ENCODE results near the gene JDP2.

- no peak for TF ChIP-seq MAX (IDR thresholded peaks at IDR 0.05)
- no peak for TF ChIP-seq CEBPB (IDR thresholded peaks at IDR 0.05)
- TF ChIP-seq ZBTB7A (IDR thresholded peaks at IDR 0.05; ENCODE audit: low read depth): no peak
- no peak for TF ChIP-seq YY1 (IDR thresholded peaks at IDR 0.05; ENCODE audit: low read depth)
- TF ChIP-seq CREB1 (IDR thresholded peaks at IDR 0.05; ENCODE audit: low read depth): no peak
- no peak for TF ChIP-seq EP300 (IDR thresholded peaks at IDR 0.05; ENCODE audit: borderline replicate concordance)
- no peak for TF ChIP-seq RAD21 (IDR thresholded peaks at IDR 0.05; ENCODE audit: low read depth)
- TF ChIP-seq REST (IDR thresholded peaks at IDR 0.05; ENCODE audit: low read depth): no peak
- no peak for TF ChIP-seq NFIC (IDR thresholded peaks at IDR 0.05)
Measured at GRCh38 chr14:75467763-75468162, 39.9 kb downstream of the JDP2 start.

Measured in Ishikawa (cell line).